Tibial nerve (tissue), 4 donors: ENCODE data around the gene VPREB3. TPM values are rescaled to one million over a fixed set of nuclear protein-coding genes. Genes with fewer than 3 reads are reported as not detected.

Source experiments
- DNase-seq, 2 donors: peaks; one replicate each; pipeline ENCODE4 v3.0.0-alpha.2; 2019; ENCODE audit warnings: low spot score in 2 of 2
- H3K27ac ChIP-seq, 4 donors: fragments of 200-600 bp; sonication (generic) in 3 of 4; one replicate each; pipeline ENCODE4 v1.5.1; 2017 to 2019; ENCODE audit warnings: mild to moderate bottlenecking in 1 of 4
- H3K27me3 ChIP-seq, 2 donors: fragments of 200-600 bp; sonication (generic) in 1 of 2; one replicate each; pipeline versions ENCODE4 v1.5.1 to v1.6.0; 2017 to 2019
- H3K36me3 ChIP-seq, 3 donors: fragments of 200-600 bp; sonication (generic); one replicate each; pipeline ENCODE4 v1.5.1; 2018 to 2019
- H3K4me1 ChIP-seq, 4 donors: fragments of 200-600 bp; sonication (generic) in 3 of 4; one replicate each; pipeline ENCODE4 v1.5.1; 2017 to 2019
- H3K4me3 ChIP-seq, 4 donors: fragments of 200-600 bp; sonication (generic) in 3 of 4; one replicate each; pipeline ENCODE4 v1.5.1; 2017 to 2019; ENCODE audit warnings: mild to moderate bottlenecking in 1 of 4, moderate library complexity in 1 of 4
- H3K9me3 ChIP-seq, 4 donors: fragments of 200-600 bp; sonication (generic) in 3 of 4; one replicate each; pipeline ENCODE4 v1.5.1; 2017 to 2019
- EP300 ChIP-seq, 2 donors: sonication (generic); formaldehyde crosslinking; IDR thresholded peaks; one replicate each; pipeline ENCODE4 v1.6.1; 2017; ENCODE audit warnings: antibody characterized with exemption in 2 of 2, mild to moderate bottlenecking in 1 of 2
- POLR2A ChIP-seq, 2 donors: fragments of 450-650 bp; IDR thresholded peaks; one replicate each; pipeline ENCODE4 v1.6.1; 2017; ENCODE audit warnings: antibody characterized with exemption in 2 of 2, mild to moderate bottlenecking in 2 of 2, moderate library complexity in 2 of 2
- WGBS, 2 donors: methylation state at CpG; one replicate each; pipeline ENCODE4 v1.1.5; 2018; 5-methylcytosine and 5-hydroxymethylcytosine counted together
- total RNA-seq, 4 donors: library from RNA; depleted of rRNA; stranded (reverse); fragments of >200 nt; gene quantifications; one replicate each; pipeline ENCODE4 v1.1.0, GENCODE V29; 2016
- TF ChIP-seq, protein P1 (sequence below), 5 experiments: fragments of 200-600 bp in 3 of 5; fragments of 450-650 bp in 2 of 5; sonication (generic) in 3 of 5; IDR thresholded peaks; one replicate each; pipeline ENCODE4 v1.5.1; 2016 to 2019; ENCODE audit warnings: antibody characterized with exemption in 5 of 5, mild to moderate bottlenecking in 3 of 5, moderate library complexity in 2 of 5

The VPREB3 gene
- total RNA-seq, 4 donors from 2014 or later: not detected

DNA sequence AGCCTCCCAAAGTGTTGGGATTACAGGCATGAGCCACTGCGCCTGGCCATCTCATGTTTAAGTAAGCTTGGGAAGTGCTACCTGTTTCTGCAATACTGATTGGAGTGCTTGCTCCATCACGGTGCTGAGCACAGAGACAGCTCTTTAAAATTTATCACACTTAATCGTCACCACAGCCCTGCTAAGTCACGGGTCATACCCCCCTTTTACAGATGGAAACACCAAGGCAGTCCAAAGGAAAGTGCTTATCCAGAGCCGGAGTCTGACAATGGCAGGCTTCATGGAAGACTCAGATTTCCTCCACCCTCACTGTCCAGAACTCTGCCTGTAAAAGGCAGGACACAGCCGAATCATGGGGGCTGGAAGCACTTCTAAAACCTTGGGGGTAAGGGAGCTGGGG is 5.8 kb upstream of the VPREB3 start:
- Histone ChIP-seq H3K4me1 (peaks cover 0 to 17% (median 5%) of the 10 kb centered on the region in 4 donors), H3K9me3 (no peaks in the 10 kb centered on the region), H3K27me3 (no peaks in the 10 kb centered on the region), H3K27ac (no peak overlapping the region), H3K36me3 (peaks cover 0 to 6% (median 0%) of the 10 kb centered on the region in 3 donors), H3K4me3 (no peak overlapping the region)
- TF ChIP-seq EP300 (IDR thresholded peaks at IDR 0.05): no peak
- 86 to 90% methylated on average over 6 of the region's 6 CpGs for WGBS, 2 donors
- DNase-seq: no peak

DNA sequence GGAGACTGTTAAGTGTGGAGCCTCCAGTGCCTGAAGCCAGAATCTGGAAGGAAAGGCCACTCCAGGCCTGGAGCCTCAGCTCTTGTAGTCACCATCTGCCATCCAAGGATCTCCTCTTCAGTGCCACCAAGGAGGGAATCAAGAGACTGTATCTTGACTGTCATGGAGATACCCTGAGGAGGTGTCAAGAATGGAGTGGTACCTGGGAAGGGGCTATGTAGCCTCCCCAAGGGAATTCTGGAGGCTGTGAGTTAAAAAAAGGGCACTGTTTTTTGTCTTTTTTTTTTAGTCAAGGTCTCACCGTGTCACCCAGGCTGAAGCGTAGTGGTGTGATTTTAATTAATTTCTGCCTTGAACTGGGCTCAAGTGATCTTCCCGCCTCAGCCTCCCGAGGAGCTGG is 5.3 kb upstream of the VPREB3 start:
- peaks cover 0 to 17% (median 5%) of the 10 kb centered on the region in 4 donors for H3K4me1 ChIP-seq
- H3K4me3 ChIP-seq: no peak overlapping the region
- DNase-seq: no peak
- H3K36me3 ChIP-seq: peaks cover 0 to 1% (median 0%) of the 10 kb centered on the region in 3 donors
- H3K9me3 ChIP-seq: no peaks in the 10 kb centered on the region
- H3K27me3 ChIP-seq: no peaks in the 10 kb centered on the region
- no peak overlapping the region for H3K27ac ChIP-seq
- 84 to 93% methylated on average over 4 of the region's 4 CpGs for WGBS, 2 donors
- TF ChIP-seq EP300 (IDR thresholded peaks at IDR 0.05): no peak
- no peak for TF ChIP-seq POLR2A (IDR thresholded peaks at IDR 0.05)
- TF ChIP-seq, protein P1, sequence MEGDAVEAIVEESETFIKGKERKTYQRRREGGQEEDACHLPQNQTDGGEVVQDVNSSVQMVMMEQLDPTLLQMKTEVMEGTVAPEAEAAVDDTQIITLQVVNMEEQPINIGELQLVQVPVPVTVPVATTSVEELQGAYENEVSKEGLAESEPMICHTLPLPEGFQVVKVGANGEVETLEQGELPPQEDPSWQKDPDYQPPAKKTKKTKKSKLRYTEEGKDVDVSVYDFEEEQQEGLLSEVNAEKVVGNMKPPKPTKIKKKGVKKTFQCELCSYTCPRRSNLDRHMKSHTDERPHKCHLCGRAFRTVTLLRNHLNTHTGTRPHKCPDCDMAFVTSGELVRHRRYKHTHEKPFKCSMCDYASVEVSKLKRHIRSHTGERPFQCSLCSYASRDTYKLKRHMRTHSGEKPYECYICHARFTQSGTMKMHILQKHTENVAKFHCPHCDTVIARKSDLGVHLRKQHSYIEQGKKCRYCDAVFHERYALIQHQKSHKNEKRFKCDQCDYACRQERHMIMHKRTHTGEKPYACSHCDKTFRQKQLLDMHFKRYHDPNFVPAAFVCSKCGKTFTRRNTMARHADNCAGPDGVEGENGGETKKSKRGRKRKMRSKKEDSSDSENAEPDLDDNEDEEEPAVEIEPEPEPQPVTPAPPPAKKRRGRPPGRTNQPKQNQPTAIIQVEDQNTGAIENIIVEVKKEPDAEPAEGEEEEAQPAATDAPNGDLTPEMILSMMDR (IDR thresholded peaks at IDR 0.05): no peak

GRCh38 chr22:23756891-23757290 is 2.7 kb upstream of the VPREB3 start:
- Histone ChIP-seq H3K4me1 (peaks cover 0 to under 1% (median 0%) of the 10 kb centered on the region in 4 donors), H3K27me3 (no peaks in the 10 kb centered on the region), H3K9me3 (no peaks in the 10 kb centered on the region), H3K36me3 (no peaks in the 10 kb centered on the region), H3K27ac (no peak overlapping the region), H3K4me3 (no peak overlapping the region)
- 49 to 59% methylated on average over 4 of the region's 4 CpGs for WGBS, 2 donors
- no peak for TF ChIP-seq POLR2A (IDR thresholded peaks at IDR 0.05)
- TF ChIP-seq, protein P1 (IDR thresholded peaks at IDR 0.05): no peak
- no peak for TF ChIP-seq EP300 (IDR thresholded peaks at IDR 0.05)
- DNase-seq: no peak

DNA sequence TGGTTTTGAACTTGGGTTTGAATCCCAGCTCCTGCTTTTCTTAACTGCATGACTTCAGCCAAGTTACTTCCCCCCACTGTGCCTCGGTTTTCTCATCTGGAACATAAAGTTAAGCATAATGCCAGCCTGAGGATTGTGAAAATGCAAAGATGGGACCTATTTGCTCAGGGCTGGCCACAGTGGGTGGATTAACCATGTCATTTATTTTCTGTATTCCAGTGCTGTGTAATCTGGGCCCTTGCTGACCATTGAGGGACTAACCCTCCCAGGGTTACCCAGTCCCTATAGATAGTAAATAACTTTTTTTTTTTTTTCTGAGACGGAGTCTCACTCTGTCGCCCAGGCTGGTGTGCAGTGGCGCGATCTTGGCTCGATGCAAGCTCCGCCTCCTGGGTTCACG is 1.5 kb upstream of the VPREB3 start:
- no peaks in the 10 kb centered on the region for H3K36me3 ChIP-seq
- TF ChIP-seq, protein P1 (IDR thresholded peaks at IDR 0.05): no peak
- TF ChIP-seq EP300 (IDR thresholded peaks at IDR 0.05) (no peak), POLR2A (IDR thresholded peaks at IDR 0.05) (no peak)
- H3K27ac ChIP-seq: no peak overlapping the region
- no peaks in the 10 kb centered on the region for H3K27me3 ChIP-seq
- H3K4me1 ChIP-seq: peaks cover 0 to 8% (median 0%) of the 10 kb centered on the region in 4 donors
- DNase-seq: no peak
- H3K9me3 ChIP-seq: no peaks in the 10 kb centered on the region
- WGBS, 2 donors: 82 to 90% methylated on average over 8 of the region's 8 CpGs
- no peak overlapping the region for H3K4me3 ChIP-seq

DNA sequence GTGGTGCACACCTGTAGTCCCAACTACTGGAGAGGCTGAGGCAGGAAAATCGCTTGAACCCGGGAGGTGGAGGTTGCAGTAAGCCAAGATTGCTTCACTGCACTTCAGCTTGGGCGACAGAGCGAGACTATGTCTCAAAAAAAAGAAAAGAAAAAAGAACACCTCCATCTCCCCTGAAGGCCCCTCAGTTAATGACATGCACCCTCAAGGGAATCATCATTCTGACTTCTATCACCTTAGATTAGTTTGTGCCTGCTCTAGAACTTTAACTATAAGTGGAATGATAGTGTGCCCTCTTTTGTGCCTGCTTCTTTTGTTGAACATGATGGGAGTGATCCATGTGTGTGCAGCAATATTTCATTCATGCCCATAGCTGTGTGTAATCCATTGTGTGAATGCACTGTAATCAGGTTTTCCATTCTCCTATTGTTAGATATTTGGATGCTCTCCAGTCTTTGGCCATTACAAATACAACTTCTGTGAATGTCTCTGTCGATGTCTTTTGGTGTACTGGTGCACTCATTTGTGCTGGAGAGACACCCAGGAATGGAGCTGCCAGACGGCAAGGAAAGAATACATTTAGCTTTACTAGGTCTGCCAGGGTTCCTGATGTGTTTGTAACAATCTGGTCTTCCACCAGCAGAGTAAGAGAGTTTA is 883 bp upstream of the VPREB3 start:
- H3K9me3 ChIP-seq: no peaks in the 10 kb centered on the region

More for the DNA sequence above, 883 bp upstream of the VPREB3 start:
- Histone ChIP-seq H3K27me3 (no peaks in the 10 kb centered on the region), H3K4me3 (no peak overlapping the region), H3K36me3 (no peaks in the 10 kb centered on the region), H3K4me1 (peaks cover 0 to 14% (median 3%) of the 10 kb centered on the region in 4 donors), H3K27ac (no peak overlapping the region)
- TF ChIP-seq EP300 (IDR thresholded peaks at IDR 0.05) (no peak), POLR2A (IDR thresholded peaks at IDR 0.05) (no peak)
- TF ChIP-seq, protein P1 (IDR thresholded peaks at IDR 0.05): no peak
- no peak for DNase-seq
- 67 to 73% methylated on average over 6 of the region's 6 CpGs for WGBS, 2 donors
